HG03280 (cell line): ENCODE measurements around the gene MDC1.
"Not testable (repeated sequence)": the region's sequence is repeated elsewhere in the genome, so short reads cannot be mapped to it uniquely, and the experiment has no call there.

ENCODE experiments used
- ATAC-seq: cut with Tn5 transposase; IDR thresholded peaks from one replicate; pipeline ENCODE4 v1.9.1; 2021; ENCODE audit warnings: mild to moderate bottlenecking, moderate library complexity; ENCODE audit not compliant: unreplicated experiment

MDC1 gene, protein sequence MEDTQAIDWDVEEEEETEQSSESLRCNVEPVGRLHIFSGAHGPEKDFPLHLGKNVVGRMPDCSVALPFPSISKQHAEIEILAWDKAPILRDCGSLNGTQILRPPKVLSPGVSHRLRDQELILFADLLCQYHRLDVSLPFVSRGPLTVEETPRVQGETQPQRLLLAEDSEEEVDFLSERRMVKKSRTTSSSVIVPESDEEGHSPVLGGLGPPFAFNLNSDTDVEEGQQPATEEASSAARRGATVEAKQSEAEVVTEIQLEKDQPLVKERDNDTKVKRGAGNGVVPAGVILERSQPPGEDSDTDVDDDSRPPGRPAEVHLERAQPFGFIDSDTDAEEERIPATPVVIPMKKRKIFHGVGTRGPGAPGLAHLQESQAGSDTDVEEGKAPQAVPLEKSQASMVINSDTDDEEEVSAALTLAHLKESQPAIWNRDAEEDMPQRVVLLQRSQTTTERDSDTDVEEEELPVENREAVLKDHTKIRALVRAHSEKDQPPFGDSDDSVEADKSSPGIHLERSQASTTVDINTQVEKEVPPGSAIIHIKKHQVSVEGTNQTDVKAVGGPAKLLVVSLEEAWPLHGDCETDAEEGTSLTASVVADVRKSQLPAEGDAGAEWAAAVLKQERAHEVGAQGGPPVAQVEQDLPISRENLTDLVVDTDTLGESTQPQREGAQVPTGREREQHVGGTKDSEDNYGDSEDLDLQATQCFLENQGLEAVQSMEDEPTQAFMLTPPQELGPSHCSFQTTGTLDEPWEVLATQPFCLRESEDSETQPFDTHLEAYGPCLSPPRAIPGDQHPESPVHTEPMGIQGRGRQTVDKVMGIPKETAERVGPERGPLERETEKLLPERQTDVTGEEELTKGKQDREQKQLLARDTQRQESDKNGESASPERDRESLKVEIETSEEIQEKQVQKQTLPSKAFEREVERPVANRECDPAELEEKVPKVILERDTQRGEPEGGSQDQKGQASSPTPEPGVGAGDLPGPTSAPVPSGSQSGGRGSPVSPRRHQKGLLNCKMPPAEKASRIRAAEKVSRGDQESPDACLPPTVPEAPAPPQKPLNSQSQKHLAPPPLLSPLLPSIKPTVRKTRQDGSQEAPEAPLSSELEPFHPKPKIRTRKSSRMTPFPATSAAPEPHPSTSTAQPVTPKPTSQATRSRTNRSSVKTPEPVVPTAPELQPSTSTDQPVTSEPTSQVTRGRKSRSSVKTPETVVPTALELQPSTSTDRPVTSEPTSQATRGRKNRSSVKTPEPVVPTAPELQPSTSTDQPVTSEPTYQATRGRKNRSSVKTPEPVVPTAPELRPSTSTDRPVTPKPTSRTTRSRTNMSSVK (N-terminal part only)

DNA sequence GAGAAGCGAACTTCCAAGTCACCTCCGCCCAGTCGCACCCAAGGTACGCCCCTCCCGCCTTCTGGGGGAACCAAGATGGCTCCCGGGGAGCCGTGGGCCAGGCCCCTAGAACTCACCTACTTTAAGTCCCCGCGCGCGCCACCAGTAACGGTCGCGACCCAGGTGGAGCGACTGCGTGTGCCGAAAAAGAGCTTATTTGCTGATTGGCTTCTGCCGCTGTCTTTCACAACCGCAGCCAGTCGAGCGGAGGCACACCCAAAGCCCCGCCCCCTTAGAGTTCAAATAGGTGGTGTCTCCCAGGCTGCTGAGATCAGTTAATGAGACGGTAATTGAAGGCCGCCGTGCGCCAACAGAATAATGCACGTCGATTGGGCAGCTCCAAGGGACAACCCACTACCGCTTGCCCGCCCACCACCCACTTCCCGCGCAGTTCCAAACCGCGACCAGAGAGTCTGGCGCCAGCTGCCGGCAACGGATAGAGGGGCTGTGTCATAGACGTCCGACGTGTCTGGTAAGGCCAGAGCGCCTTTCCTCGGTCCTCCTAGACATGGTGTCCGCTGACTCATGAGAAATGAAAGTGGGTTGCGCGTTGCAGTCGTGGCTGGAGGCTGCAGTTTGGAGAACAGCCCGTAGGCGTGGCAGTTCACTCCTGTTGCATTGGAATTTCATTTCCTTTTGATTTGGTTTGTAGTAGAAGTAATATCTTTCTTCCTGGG lies at the start of gene MDC1:
Gene MDC1, minus strand, starts transcription at position 153 of the 716 bp plus-strand sequence. CDS start 2,106 bp downstream, outside the sequence.
- ATAC-seq, result peak; percentile 73

DNA sequence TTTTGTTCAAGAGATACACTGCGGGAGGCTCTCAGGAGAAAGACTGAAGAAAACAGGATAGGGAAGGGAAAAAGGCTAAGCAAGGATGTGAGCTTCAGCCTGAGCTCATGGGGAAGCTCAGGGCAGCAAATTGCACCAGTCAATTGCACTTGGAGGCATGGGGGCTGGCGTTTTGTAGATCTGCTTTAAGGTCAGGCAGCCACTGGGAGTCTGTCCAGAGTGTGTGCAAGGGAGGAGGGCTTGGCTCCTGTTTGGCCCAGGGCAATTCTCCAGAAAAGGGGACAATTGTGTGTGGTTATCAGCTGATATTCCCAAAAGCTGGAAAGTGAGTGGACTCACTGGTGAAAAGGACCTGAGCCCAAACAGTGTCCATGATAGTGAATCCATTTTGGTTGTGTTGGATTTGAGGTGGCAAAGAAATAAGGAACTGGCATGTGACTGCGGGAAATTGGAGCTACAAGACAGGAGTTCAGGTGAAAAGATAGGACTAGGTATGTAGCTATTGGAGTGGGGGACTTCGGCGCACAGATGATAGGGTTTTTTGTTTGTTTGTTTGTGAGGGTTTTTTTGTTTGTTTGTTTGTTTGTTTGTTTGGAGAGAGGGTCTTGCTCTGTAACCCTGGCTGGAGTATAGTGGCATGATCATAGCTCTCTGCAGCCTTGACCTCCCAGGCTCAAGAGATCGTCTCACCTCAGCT lies 49.5 kb upstream of the MDC1 start:
- ATAC-seq, result no peak

DNA sequence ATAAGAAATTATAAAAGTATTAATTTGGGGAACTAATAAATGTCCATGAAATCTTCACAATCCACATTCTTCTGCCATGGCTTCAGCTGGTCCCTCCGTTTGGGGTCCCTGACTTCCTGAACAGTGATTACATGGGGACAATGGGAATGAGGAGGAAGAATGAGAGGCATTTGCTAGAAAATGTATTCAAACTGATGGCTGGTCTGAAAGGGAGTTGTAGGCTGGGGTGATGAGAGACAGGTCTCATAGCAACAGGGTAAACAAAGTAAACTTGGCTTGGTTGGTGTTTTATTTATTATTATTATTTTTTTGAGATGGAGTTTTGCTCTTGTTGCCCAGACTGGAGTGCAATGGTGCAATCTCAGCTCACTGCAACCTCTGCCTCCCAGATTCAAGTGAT lies 48.4 kb upstream of the MDC1 start:
- ATAC-seq, result not testable (repeated sequence)

DNA sequence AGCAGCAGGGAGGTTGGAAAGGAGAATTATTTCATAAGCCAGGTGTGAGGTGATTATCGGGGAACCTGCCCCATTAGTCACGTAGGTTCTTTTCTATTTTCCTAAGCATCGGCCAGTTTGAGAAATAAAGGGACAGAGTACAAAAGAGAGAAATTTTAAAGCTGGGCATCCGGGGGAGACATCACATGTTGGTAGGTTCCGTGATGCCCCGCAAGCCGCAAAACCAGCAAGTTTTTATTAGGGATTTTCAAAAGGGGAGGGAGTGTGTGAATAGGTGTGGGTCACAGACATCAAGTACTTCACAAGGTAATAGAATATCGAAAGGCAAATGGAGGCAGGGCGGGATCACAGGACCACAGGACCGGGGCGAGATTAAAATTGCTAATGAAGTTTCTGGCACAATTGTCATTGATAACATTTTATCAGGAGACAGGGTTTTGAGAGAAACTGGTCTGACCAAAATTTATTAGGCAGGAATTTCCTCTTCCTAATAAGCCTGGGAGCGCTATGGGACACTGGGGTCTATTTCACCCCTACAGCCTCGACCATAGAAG lies 47.5 kb upstream of the MDC1 start:
- ATAC-seq, result not testable (repeated sequence)

DNA sequence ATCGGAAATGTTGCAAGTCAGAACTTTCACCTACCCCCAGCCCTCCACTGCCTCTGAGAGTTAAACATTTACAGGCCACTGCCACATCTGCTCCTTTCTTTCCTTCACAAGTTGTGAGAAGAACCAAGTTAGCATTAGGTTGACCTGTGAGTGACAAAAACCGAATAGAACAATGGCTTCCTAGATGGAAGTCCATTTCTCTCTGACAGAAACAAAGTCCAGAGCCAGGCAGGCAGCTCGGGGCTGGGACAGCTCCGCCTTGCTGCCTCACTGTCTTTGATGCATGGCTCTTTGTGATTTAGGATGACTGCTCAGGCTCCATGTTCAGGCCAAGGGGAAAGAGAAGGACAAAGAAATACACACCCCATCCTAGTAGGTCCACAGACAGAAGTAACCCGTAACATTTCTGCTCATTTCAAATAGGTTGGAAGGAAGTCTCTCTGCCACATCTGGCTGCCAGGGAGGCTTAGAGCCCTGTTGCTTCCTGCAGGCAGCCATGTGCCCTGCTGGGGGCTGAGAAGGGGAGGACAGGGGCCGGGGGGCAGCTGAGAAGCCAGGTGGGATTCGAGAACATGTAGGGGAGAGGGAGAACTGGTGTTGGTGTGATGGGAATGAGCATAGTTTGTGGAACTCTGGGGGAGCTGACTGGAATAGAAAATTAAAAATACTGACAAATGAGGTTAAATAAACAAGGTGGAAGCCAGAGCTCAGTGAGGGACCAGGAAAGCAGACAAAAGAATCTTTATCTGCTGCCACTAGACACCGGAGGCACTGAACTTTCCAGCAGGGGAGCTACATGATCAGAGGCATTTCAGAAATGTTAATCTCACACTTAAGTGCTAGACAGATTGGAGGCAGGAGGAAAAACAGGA lies 46.8 kb upstream of the MDC1 start:
- ATAC-seq, result no peak

DNA sequence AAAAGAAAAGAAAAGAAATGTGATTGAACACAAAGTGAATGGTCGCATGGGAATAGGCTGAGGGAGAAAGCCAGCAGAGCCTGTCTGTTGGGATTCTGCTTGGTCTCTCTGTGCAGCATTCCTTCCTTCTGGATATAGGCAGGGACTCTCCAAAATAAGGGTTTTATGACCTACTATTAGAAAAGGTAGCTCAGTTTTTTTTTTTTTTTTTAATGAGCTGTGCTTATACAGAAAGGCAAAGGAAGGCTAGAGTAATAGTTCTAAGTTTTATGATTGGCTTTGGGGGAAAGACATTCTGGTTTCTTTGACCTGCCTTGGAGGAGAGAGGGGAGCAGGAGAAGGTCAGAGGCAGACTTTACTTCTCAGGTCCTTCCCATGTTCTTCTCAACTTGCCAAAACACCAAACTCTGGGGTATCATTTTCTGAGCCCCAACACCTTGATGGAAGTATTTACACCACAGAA lies 46.1 kb upstream of the MDC1 start:
- ATAC-seq, result no peak

DNA sequence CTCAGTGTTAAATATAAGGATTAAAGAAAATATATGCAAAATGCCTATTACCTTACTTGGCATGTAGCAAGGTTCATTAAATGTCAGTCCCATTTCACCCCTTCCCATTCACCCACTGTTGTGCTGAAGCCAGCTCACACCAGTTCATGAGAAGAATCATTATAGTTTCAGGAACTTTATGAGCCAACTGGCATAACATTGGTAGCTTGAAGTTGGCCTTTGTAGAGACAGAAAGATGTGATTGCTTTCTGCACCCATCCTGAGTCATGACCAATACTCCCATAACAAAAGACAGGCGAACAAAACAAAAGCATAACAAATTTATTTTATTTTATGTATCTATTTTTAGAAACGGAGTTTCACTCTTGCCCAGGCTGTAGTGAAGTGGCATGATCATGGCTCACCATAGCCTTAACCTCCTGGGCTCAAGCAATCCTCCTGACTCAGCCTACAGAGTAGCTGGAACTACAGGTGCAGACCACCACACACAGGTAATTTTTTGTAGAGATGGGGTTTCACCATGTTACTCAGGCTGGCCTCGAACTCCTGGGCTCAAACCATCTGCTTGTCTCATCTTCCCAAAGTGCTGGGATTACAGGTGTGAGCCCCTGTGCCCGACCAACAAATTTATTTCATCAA lies 44.8 kb upstream of the MDC1 start:
- ATAC-seq, result no peak

DNA sequence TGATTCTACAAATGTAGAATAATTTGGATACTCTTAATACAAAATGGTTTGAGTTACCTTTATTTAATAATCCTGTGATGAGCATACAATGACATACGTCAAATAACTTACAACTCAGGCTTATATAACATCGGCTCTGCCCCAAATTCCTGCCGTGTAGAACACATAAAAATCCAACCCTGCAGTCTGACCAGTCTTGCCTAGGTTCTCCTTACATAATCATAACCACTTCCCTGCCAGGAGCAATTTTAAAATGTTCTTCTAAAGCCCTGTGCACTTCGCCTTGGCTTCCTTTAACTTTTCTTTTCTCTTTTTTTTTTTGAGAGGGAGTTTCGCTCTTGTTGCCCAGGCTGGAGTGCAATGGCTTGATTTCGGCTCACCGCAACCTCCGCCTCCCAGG lies 43.5 kb upstream of the MDC1 start:
- ATAC-seq, result no peak

DNA sequence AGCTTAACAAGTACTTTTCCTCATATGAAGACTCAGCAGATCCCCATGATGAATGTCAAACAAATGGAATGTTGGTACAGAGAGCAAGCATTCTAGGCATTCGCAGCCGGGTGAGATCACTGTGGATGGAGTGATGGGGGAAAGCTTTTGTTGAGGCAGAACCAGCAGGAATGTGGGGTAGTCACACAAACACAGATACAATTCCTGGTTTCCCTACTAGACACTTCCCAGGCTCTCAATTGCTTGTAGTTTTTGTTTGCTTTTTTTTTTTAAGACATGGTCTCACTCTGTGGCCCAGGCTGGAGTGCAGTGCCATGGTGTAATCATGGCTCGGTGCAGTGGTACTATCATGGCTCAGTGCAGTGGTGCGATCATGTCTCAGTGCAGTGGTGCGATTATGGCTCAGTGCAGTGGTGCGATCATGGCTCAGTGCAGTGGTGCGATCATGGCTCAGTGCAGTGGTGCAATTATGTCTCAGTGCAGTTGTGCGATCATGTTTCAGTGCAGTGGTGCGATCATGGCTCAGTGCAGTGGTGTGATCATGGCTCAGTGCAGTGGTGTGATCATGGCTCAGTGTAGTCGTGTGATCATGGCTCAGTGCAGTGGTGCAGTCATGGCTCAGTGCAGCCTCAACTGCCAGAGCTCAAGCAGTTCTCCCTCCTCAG lies 42.6 kb upstream of the MDC1 start:
- no peak for ATAC-seq

DNA sequence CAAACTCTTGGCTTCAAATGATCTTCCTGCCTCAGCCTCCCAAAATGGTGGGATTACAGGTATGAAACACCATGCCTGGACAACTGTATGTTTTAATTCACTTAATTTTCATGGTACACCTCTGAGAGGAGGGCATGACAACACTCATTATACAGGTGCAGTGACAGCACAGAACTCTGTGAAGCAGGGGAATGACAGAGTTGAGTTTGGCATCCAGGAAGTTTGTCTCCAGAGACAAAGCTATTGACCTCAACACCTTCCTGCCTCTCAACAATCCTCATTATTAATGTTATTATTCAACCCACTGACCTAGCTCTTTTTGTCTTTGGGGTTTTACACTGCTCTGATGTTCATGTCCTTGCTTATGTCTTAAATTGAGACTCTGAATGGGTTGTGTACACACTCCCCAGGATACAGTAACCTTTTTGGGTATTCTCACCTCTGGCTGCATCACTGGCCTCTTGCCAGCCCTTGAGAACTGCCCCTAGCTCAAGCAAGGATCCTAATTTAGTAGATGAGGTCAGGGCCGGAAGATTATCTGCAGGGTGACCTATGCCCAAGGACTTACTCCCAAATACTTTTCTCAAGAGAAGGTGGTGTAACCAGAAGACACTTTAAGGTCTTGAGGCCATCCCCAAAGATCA lies 40.3 kb upstream of the MDC1 start:
- ATAC-seq, result no peak

DNA sequence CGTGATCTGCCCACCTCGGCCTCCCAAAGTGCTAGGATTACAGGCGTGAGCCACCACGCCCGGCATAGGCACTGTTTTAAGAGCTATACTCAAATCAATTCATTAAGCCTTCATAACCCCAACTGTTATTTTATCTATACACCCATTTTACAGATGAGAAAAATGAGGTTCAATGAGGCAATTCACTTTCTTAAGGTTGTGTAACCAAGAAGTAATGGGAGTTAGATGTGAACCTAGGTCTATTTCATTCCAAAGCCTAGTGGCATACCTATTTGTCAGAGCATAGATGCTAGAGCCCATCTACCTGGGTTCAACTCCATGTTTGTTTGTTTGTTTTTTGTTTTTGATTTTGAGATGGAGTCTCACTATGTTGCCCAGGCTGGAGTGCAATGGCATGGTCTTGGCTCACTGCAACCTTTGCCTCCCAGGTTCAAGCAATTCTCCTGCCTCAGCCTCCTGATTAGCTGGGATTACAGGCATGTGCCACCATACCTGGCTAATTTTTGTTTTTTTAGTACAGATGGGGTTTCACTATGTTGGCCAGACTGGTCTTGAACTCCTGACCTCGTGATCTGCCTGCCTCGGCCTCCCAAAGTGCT lies 39.4 kb upstream of the MDC1 start:
- not testable (repeated sequence) for ATAC-seq

DNA sequence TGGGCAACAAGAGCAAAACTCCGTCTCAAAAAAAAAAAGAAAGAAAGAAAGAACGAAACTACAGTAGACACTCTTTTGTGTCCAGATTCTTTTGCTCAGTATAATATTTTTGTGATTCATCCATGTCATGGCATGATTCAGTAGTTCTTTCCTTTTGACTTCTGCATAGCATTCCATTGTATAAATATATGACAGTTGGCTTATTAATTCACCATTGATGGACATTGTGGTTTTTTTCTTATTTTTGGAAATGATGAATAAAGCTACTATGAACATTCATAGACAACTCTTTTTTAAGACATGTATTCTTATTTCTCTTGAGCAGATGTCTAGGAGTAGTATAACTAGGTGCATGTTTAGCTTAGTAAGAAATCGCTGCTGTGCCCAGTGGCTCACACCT lies 37.5 kb upstream of the MDC1 start:
- ATAC-seq, result no peak

DNA sequence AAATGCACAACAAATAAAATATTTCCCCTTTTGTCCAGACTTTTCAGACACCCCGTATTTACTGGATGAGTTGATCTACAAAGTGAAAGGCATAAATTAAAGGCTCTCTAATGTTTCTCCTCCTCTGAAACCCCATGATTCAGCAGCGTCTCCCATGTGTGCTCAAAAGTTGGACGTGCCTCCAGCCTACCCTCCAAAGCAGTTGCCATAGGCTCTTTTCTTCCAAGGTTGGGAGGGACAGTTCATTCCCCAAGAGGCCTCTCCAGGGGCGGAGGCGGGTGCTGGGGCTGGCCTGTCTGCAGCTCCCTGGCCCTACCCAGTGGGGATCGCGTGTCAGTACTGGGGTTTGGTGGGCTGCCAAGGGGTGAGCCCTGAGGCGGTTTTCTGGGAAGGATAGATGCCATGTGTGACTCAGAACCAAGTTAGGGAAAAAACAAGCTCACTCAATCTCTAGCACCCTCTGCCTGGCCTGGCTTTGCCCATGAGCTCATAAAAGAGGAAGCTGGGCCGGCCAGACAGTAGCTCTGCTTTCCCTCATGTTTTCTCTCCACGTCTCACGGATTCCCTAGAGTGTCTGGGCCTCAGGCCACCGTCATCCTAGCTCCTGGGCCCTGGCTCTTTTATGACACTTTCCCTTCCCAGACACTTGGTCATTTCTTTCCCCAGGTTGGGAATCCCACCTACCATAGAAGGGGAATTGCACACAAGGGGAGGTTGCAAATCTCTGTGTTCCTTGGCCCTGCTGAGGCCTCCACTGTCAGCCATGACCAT lies 35.3 kb upstream of the MDC1 start:
- no peak for ATAC-seq

DNA sequence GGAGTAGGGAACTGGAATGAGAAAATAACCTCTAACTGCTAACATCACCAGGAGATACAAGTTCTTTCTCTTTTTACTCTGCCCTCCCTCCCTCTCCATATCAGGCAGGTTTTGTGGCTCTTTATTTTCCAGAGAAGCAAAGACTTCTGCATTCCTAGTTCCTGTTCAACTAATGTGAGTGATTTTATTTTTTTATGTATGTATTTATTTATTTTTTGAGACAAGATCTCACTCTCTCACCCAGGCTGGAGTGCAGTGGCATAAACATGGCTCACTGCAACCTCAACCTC lies 33.2 kb upstream of the MDC1 start:
- no peak for ATAC-seq

DNA sequence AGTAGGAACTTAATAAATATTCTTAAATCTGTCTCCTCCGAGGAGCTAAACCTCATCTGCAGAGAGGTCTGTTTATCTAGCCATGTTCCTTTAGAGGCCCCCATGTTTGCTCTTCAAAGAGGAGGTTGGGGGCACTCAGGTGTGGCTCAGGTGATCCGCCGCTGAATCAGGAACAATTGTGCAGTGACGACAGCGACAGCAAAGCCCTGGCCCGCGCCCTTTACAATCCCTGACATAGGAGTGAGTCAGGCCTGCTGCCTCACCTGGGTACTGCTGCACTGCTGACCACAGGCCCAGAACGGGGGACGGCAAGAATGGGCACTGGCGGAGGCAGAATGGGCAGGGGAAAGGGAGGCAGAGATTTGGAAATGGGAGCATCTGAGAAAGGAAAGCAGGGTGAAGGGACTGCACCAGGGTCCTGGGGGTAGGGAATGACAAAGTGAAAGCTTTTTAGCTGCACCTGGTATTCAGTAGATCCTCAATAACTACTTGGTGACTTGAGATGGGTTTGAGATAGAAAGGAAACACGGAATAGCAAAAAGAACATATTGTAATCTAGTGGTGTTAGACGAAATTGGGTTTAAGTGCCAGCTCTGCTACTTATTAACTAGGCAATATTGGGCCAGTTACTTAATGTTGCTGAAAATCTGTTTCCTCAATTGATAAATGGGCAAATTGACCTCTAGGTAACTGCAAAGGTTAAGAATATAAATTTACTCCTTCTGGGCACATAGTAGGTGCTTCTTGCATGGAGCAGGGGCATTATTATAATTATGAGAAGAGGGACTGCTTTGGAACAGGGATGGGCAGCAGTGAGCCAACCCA lies 32.7 kb upstream of the MDC1 start:
- no peak for ATAC-seq
